B cell (primary cell): ENCODE results near the gene EFNA2.

Source experiments
- EZH2 ChIP-seq: IDR thresholded peaks from 2 replicates; pipeline ENCODE4 v1.6.1; 2012; ENCODE audit warnings: borderline replicate concordance, low read depth, mild to moderate bottlenecking, moderate library complexity, low read length; ENCODE audit not compliant: insufficient read depth, poor library complexity, severe bottlenecking
- TF ChIP-seq, protein P1 (sequence below): fragments of 200-600 bp; IDR thresholded peaks from one replicate; pipeline ENCODE4 v1.8.0; 2022; ENCODE audit warnings: antibody characterized with exemption, mild to moderate bottlenecking

DNA sequence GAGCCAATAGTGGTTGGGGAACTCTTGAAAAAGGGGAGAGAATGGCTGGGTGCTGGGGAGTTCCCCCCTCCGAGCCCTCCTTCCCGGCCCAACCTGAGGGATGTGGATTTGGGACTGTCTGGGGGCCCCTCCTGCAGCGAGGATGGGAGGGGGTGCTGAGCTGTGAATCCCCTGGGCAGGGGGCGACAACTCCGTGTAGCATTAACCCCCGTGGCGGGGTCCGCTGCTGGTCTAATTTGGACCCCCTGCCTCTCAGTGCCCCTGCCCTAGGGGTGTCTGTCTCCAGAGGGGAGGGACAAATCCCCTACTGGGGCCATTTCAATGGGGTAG lies 27.5 kb upstream of the EFNA2 start:
- TF ChIP-seq, protein P1, sequence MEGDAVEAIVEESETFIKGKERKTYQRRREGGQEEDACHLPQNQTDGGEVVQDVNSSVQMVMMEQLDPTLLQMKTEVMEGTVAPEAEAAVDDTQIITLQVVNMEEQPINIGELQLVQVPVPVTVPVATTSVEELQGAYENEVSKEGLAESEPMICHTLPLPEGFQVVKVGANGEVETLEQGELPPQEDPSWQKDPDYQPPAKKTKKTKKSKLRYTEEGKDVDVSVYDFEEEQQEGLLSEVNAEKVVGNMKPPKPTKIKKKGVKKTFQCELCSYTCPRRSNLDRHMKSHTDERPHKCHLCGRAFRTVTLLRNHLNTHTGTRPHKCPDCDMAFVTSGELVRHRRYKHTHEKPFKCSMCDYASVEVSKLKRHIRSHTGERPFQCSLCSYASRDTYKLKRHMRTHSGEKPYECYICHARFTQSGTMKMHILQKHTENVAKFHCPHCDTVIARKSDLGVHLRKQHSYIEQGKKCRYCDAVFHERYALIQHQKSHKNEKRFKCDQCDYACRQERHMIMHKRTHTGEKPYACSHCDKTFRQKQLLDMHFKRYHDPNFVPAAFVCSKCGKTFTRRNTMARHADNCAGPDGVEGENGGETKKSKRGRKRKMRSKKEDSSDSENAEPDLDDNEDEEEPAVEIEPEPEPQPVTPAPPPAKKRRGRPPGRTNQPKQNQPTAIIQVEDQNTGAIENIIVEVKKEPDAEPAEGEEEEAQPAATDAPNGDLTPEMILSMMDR = no peak
- no peak for TF ChIP-seq EZH2
